Heart left ventricle (tissue), 16 donors: ENCODE measurements around the gene PLA2G12A. TPM values are rescaled to one million over a fixed set of nuclear protein-coding genes. Genes with fewer than 3 reads are reported as not detected.

ENCODE experiments used
- ATAC-seq, 4 donors: fragments of 200-7000 bp; cut with Tn5 transposase; one replicate each; pipeline ENCODE4 v1.9.1; 2020 to 2022; ENCODE audit warnings: moderate library complexity in 4 of 4, mild to moderate bottlenecking in 3 of 4, moderate number of reproducible peaks in 1 of 4
- DNase-seq, 5 donors: peaks; one replicate each; pipeline ENCODE4 v3.0.0-alpha.2; 2020
- H3K27ac ChIP-seq, 12 donors: fragments of 200-600 bp; sonication (generic) in 4 of 12; one replicate each; pipeline versions ENCODE4 v1.5.0 to v1.8.0; 2016 to 2022; ENCODE audit warnings: mild to moderate bottlenecking in 2 of 12
- H3K27me3 ChIP-seq, 9 donors: fragments of 200-600 bp; sonication (generic) in 2 of 9; one replicate each; pipeline versions ENCODE4 v1.5.1 to v1.8.0; 2016 to 2022; ENCODE audit warnings: mild to moderate bottlenecking in 3 of 9
- H3K36me3 ChIP-seq, 9 donors: fragments of 200-600 bp; sonication (generic) in 2 of 9; one replicate each; pipeline versions ENCODE4 v1.5.0 to v1.8.0; 2018 to 2022; ENCODE audit warnings: mild to moderate bottlenecking in 2 of 9
- H3K4me1 ChIP-seq, 12 donors: fragments of 200-600 bp; sonication (generic) in 4 of 12; one replicate each; pipeline versions ENCODE4 v1.5.0 to v1.8.0; 2016 to 2022; ENCODE audit warnings: mild to moderate bottlenecking in 3 of 12
- H3K4me3 ChIP-seq, 12 donors: fragments of 200-600 bp; sonication (generic) in 4 of 12; one replicate each; pipeline versions ENCODE4 v1.5.0 to v1.8.0; 2017 to 2022; ENCODE audit warnings: mild to moderate bottlenecking in 9 of 12, moderate library complexity in 4 of 12
- H3K9me3 ChIP-seq, 12 donors: fragments of 200-600 bp; sonication (generic) in 4 of 12; one replicate each; pipeline versions ENCODE4 v1.5.0 to v1.8.0; 2016 to 2022; ENCODE audit warnings: mild to moderate bottlenecking in 1 of 12
- CTCF ChIP-seq, 12 donors: fragments of 200-600 bp; sonication (generic) in 4 of 12; IDR thresholded peaks; one replicate each; pipeline versions ENCODE4 v1.5.0 to v1.8.0; 2018 to 2022; ENCODE audit warnings: antibody characterized with exemption in 12 of 12, mild to moderate bottlenecking in 5 of 12
- POLR2A ChIP-seq, 2 donors: fragments of 450-650 bp; IDR thresholded peaks; one replicate each; pipeline ENCODE4 v1.6.1; 2017; ENCODE audit warnings: antibody characterized with exemption in 2 of 2, mild to moderate bottlenecking in 2 of 2, moderate library complexity in 2 of 2
- WGBS, 4 donors: extraction: QIAGEN DNeasy Blood & Tissue Kit in 2 of 4; methylation state at CpG; one replicate each; pipeline versions ENCODE4 v1.1.5 to v1.1.7; 2013 to 2018; 5-methylcytosine and 5-hydroxymethylcytosine counted together
- intact Hi-C, 10 donors: fragments of 100-400 bp; cut with DNase I; formaldehyde crosslinking; loops; one replicate each; pipeline versions ENCODE4 v1.11.1 to v1.14.2; 2022
- polyA plus RNA-seq, 2 donors: library from polyadenylated mRNA; stranded (reverse); fragments of 200-250 nt; gene quantifications; one replicate each; pipeline ENCODE4 v1.2.3, GENCODE V29; 2013
- total RNA-seq, 9 donors: library from RNA; depleted of rRNA in 2 of 9; stranded (reverse); fragments of >200 nt in 2 of 9; fragmentation: NEBNext Ultra II Directional in 3 of 9; extraction: Animal tissue kit (Norgen Biotek cat#: 25700) in 3 of 9; gene quantifications; one replicate each; pipeline versions ENCODE4 v1.1.0 to v1.2.4, GENCODE V29; 2016 to 2023
- donor health status: ischemic (EF 13 %, LVEDD 7.1; RV severe dilation, severe dysfunction).
- donor health status: healthy with polysubstance abuse.
- donor health status: DM: no; HTN: yes; CAD: no.
- donor health status: DM: no; HTN: no; CAD: no.
- donor health status: ischemic (EF 25% LVEDD 6.9; RV normal size, moderate dysfunction).
- donor health status: ischemic (EF 25% LVEDD 5.7; RV mildly dilated, moderate dysfunction).
- donor health status: healthy.
- donor health status: DM: yes; HTN: yes; CAD: no.
- donor health status: ischemic (EF 35%, LVEDD 5.7; RV mildly dilated, moderate dysfunction).
- donor health status: nonischemic (EF 11% LVEDD 7.7; RV severe dilation, severe dysfunction).
- donor health status: DM: yes; HTN: yes; CAD: no.
- donor health status: PGD.
- donor health status: ischemic (EF 29% LVEDD 5.4; RV normal size, mild dysfunction).
- donor health status: nonischemic (EF 23%, LVEDD 6.1; RV moderate dilation, normal function).

The PLA2G12A gene
- total and polyA plus RNA-seq, 11 donors: 15.7 to 68.5 (median 55.8) TPM

- Histone ChIP-seq H3K9me3 (no peaks in the 10 kb centered on the region), H3K4me3 (no peak overlapping the region), H3K36me3 (no peaks in the 10 kb centered on the region), H3K4me1 (peaks cover 0 to 1% (median 0%) of the 10 kb centered on the region in 12 donors), H3K27me3 (no peaks in the 10 kb centered on the region), H3K27ac (no peak overlapping the region)
- intact Hi-C loops: loop anchor here in 1 of 10 donors (10.0 kb wide), 2 partner anchors 69 to 301 kb away; partner anchors contain the start of genes CFI and SEC24B
- ATAC-seq (peak in 3 of 4 donors; percentile 51 to 89 (median 76)), DNase-seq (no peak)
- TF ChIP-seq CTCF (IDR thresholded peaks at IDR 0.05) (no peak), POLR2A (IDR thresholded peaks at IDR 0.05) (no peak)
- WGBS, 4 donors: 69 to 73% (median 70%) methylated on average over 7 of the region's 7 CpGs
Measured at GRCh38 chr4:109735566-109736365, 5.9 kb upstream of the PLA2G12A start.

GRCh38 chr4:109733728-109734127 lies 3.9 kb upstream of the PLA2G12A start:
- no peak for TF ChIP-seq CTCF (IDR thresholded peaks at IDR 0.05)
- no peak for TF ChIP-seq POLR2A (IDR thresholded peaks at IDR 0.05)

GRCh38 chr4:109730619-109731545 lies 1.0 kb upstream of the PLA2G12A start:
- DNase-seq (peak in 1 of 5 donors; percentile 66), ATAC-seq (no peak)
- 55 to 56% (median 55%) methylated on average over 21 of the region's 21 CpGs for WGBS, 4 donors
- Histone ChIP-seq H3K27me3 (no peaks in the 10 kb centered on the region), H3K4me3 (peak overlapping the region; percentile 78 to 98 (median 92)), H3K4me1 (peaks cover 0 to 20% (median 12%) of the 10 kb centered on the region in 12 donors), H3K9me3 (no peaks in the 10 kb centered on the region), H3K27ac (peak overlapping the region; percentile 8 to 90 (median 76)), H3K36me3 (no peaks in the 10 kb centered on the region)
- TF ChIP-seq POLR2A (IDR thresholded peaks at IDR 0.05) (no peak), CTCF (IDR thresholded peaks at IDR 0.05) (no peak)
- intact Hi-C loops: loop anchor here in 4 of 10 donors (1.0 to 10.0 kb wide), 5 partner anchors 28 to 296 kb away; partner anchors contain the start of genes GAR1 (in 2 of the 4), CASP6 (in 1 of the 4), CFI (in 1 of the 4) and SEC24B (in 1 of the 4)

More at GRCh38 chr4:109733728-109734127, 3.9 kb upstream of the PLA2G12A start:
- 91 to 95% (median 93%) methylated on average over 5 of the region's 5 CpGs for WGBS, 4 donors
- H3K4me3 ChIP-seq: no peak overlapping the region
- intact Hi-C loops: loop anchor here in 2 of 10 donors (5.0 to 10.0 kb wide), 3 partner anchors 71 to 299 kb away; partner anchors contain the start of genes CFI (in 1 of the 2), GAR1 (in 1 of the 2) and SEC24B (in 1 of the 2)
- DNase-seq: no peak
- no peaks in the 10 kb centered on the region for H3K27me3 ChIP-seq
- no peak for ATAC-seq
- no peaks in the 10 kb centered on the region for H3K36me3 ChIP-seq
- H3K9me3 ChIP-seq: no peaks in the 10 kb centered on the region
- H3K27ac ChIP-seq: no peak overlapping the region
- peaks cover 0 to 12% (median 5%) of the 10 kb centered on the region in 12 donors for H3K4me1 ChIP-seq
